NCI-H748 (cell line): Measurements from ENCODE around the gene DCAF15.

ENCODE experiments used
- DNase-seq: peaks from one replicate; lab custom pipeline; 2025; ENCODE audit not compliant: unreplicated experiment; lab: John Stamatoyannopoulos, UW

Gene DCAF15

DNA sequence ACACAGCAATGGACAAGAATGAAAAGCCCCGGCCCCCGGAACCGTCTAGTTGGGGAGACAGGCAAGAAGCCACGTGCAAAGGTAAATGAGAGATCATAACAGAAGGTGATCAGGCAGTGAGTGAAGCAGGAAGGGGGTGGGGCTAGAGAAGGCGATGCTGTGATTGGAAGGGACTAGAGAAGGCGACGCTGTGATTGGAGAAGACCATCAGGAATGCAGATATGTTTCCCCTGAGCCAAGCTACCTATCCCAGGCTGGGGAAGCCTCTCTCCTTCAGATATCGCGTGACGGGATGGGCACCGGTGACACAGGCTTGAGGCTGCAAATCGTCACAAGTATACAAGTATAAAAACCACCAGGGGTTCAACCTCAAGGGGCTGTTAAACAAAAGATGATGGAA lies 21.8 kb downstream of the DCAF15 start:
- peak; percentile 66 for DNase-seq

DNA sequence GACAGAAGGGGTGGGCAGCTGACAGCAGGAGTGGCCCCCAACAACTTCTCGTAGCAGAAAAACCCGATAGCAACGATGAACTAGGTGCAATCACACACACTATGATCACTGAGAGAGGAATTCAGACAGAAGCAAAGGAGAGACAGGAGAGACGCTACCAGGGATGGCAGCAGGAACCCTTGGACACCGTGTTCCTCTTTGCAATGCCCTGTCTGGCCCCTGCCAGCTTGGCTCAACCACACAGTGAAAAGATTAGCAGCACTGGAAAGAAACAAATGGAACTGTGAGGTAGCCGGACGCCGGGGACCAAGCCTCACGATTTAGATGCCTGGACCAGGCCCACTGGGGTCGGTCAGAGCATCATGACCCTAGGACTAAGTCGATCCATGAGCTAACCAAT lies 23.6 kb downstream of the DCAF15 start:
- DNase-seq = no peak

DNA sequence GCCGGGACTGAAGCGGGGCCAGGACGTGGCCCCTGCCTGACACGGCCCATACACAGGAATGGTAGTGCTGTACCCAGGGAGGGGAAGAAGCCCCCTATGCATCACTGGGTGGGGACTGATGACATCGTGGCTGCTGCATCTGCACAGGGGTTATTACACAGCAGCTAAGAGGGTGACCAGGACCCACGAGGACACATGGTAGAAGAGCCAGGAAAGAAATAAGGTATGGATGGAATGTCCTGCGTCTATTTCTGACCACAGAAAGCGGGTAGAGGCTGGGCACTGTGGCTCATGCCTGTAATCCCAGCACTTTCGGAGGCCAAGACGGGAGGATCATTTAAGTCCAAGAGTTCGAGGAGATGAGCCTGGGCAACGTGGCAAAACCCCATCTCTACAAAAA lies 24.1 kb downstream of the DCAF15 start:
- DNase-seq = no peak

DNA sequence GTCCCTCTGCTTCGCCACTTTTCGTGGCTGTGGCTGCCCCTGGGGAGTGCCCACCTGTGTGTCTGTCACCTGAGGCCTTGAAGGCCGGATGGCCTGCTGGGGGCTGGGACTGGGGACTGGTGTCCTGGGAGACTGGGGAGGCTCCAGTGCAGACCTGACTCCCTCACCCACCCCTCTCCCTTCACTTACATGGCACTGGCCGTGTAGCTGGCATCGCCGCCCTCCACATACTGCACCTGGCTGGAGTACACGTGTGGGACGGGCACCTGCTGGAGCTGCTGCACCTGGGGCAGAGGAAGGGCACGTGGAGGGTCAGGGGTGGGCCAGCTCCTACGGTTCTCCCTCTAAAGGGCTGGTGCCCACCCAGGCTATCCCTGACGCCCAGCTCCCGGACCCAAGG lies 25.5 kb downstream of the DCAF15 start:
- no peak for DNase-seq

DNA sequence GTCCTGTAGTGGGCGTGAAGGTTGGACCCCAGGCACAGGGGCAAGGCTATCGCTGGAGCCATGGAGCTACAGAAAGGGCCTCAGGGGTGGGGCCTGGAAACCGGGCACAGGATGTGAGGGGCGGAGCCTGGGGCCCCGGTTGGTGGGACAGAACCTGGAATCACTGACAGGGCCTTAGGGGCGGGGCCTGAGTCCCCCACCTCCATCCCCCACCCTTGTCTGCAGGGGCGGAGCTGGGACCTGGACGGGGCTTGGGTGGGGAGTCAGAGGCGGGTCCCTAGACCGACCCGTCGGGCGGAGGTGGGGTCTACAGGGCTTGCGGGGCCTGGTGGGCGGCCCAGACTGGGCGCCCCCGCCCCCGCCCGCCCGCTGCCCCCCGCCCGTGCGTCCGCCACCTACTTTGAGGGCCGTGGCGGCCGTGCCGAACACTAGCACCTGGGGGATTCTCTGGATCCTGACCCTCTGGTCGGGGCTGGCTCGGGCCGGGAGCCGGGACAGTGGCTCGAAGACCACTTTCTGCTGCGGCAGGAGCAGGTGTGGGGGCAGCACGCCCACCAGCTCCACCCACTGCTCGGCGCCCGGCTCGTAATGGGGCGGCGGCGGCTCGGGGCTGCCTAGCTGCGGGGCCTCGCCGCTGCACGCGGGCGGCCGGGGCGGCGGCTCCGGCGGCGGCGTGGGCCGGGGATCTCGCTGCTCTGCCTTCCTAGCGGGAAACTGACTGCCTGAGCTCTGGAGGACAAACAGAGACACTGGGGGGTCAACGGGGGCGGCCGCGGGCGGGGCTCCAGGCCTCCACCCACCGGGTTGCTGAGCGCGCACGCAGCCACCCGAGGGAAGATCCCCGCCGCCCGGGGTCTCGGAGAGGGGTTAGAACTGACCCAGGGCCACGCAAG lies 26.3 kb downstream of the DCAF15 start:
- peak; percentile 91 for DNase-seq

DNA sequence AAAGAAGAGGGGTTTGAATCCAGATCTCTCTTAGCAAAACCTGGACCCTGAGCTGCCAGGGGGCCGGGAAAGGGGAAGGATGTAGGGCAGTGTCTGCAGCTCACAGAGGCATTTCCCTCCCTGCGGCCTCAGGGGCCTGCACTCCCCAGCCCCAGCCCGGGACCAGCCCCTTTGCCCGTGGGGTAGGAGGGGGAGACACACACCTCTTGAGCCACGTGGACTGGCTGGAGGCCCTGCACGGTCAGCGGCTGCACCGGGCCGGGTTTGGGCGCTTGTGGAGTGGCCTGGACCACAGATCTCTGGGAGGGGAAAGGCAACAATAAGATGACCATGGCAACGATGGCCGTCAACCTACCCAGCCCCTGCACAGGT lies 26.9 kb downstream of the DCAF15 start:
- DNase-seq = peak; percentile 21

DNA sequence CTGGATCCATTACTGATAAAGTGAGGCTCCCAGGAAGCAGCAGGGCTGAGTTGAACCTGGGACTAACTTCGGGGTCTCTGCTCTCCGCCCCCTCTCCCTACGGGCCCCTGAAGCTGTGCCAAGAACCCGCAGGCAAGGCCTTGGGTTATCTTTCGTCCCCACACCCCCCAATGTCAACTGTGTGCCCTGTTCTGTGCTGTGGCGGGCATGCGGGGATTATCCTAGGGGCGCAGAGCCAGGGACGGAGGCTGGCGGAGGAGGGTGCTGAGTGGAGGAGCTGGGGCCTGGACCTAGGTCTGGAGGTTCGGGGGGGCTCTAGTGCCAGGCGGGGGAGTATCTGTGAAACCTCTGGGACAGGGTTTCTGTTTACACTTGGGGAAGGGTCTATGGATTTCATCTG lies 27.4 kb downstream of the DCAF15 start:
- no peak for DNase-seq

DNA sequence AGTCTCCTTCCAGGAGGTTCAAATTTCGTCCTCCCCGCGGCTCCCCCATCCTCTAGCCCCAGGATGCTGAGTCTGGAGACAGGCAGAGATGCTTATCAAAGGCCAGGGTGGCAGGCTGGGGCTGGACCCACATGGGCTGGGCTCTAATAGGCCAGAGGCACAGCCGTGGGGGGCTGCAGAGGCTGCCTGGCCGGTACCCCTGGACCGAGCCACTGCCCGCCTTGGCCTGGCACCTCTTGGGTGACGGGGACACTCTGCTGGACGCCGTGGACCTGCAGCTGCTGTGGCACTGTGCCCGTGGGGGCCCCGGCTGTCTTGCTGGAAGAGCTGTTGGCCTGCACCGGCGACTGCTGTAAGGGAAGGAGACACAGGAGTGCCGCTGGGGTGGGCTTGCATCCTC lies 28.0 kb downstream of the DCAF15 start:
- no peak for DNase-seq

DNA sequence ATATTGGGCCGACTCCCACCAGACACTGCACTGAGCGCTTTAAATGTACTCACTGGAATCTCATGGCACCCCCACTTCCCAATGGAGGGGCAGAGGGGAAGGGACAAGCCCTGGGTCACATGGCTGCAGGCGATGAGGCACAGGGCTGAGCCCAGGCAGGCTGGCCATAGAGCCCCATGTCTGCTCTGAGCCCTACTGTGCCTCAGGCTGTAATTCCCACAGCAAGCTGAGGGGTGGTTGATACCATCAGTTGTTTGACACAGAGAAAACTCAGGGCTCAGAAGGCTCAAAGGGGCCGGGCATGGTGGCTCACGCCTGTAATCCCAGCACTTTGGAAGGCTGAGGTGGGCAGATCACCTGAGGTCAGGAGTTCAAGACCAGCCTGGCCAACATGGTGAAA lies 28.7 kb downstream of the DCAF15 start:
- DNase-seq = no peak

DNA sequence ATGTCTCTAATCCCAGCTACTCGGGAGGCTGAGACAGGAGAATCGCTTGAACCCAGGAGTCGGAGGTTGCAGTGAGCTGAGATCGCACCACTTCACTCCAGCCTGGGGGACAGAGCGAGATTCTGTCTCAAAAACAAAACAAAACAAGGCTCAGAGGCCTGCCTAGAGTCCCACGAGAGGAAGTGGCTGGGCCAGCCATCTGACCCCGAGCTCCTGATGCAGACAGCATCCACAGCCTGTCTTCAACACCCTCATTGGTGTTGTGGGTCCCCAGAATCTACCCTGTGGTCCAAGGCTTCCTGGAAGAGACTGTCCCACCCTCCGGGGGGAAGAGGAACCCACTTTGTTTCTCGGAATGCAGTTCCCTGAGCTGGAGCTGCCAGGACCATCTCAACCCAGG lies 29.2 kb downstream of the DCAF15 start:
- no peak for DNase-seq

DNA sequence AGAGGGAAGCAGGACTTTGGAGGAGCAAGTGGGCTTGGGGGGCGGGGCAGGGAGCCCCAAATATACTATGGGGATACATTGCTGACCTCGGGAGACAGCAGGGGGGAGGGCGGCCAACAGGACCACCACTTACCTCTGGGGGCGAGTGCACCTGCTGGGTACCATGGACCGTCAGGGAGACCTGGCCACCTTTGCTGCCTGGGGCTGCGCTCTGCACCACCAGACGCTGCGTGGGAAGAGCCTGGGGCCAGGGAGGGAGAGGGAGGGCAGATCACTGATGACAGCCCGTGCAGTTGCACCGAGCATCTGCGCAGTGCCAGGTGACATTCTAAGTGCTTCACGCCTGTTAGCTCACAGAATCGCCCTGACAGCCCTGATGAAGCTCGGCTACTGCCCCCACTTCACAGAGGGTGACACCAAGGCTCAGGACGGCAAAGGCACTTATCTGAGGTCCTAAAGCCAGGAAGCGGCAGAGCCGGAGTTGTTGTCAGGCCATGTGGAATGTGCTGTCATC lies 29.7 kb downstream of the DCAF15 start:
- no peak for DNase-seq

DNA sequence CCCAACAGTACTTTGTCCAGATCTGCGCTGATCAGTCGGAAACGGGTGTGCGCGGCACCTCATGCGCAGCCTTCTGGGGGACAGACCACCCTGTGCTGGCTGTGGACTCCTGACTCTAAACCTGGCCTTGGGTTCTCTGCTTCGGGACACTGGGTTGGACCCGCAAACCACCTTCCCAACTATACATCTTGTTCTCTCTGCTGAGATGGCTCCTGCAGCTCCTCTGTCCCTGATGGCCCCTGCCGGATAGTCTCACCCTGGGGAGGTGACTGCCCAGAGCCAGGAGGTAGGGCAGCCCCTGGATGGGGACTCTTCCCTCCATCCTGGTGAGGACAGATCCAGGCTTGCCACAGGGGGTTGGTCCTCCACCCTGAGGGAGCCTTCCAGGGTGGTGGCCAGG lies 30.5 kb downstream of the DCAF15 start:
- no peak for DNase-seq

DNA sequence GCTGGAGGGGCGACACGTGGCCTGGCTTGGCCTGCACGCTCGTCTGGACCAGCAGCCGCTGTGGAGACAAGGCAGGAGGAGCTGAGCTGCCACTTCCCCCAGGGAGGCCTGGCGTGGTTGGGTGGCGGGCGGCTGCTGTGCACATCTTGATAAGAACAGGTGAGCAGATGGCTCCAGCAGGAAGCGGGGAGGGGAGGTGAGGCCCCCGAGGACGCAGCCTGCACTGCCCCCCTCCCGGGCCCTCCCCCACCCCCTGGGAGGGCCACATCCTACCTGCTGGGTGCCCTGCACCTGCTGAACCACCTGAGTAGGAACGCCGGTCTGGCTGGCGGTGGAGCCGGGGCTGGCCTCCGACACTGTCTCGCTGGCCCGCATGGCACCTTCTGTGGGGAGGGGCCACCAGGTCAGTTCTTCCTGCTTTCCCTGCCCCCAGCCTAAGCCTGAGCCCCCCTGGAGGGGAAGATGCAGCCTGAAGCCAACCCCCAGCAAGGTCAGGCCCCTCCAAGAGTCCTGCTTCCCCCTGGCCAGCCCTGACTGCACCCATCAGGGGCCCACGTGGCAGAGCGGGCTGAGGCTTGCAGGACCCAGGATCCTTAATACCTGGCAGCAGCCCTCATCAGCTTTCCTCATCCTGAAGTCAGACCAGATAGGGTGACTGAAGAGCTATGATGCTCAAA lies 31.0 kb downstream of the DCAF15 start:
- DNase-seq = no peak

DNA sequence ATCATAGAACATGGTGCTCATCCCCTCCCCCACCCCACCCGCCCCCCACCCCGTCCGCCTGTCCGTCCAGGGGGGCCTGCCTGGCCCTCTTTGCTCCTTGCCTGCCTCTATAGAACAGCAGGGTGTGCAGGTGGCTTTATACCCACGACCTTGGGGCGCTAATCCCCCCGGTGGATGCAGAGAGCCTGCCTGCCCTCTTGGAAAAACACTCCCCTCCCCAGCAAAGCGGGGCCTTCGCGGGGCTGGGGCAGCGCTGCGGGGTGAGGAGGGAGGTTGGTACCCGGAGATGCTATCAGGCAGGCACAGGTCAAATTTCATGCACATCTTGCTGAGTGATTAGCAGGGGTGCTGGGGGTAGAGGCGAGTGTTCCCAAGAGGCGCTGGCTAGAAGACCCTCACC lies 31.9 kb downstream of the DCAF15 start:
- no peak for DNase-seq

DNA sequence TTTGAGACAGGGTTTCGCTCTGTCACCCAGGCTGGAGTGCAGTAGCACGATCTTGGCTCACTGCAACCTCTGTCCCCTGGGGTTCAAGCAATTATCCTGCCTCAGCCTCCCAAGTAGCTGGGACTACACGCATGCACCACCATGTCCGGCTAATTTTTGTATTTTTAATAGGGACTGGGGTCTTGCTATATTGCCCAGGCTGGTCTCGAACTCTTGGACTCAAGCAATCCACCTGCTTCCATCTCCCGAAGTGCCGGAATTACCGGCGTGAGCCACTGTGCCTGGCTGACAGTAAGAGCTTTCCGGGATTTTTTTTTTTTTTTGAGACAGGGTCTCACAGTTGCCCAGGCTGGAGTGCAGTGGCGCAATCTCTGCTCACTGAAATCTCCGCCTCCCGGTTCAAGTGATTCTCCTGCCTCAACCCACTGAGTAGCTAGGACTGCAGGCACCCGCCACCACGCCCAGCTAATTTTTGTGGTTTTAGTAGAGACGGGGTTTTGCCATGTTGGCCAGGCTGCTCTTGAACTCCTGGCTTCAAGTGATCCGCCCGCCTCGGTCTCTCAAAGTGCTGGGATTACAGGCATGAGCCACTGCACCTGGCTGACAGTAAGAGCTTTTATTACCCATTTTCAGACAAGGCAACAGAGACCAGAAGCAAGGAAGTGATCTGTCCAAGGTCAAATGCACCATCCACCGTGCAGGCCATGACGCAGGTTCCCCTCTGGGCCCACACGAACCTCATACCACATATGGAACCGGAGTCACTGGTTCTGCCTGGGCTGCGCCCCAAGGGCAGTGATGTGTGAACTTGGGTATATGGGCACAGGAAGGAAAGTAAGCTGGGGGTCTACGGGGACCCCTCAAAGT lies 32.8 kb downstream of the DCAF15 start:
- DNase-seq = no peak

DNA sequence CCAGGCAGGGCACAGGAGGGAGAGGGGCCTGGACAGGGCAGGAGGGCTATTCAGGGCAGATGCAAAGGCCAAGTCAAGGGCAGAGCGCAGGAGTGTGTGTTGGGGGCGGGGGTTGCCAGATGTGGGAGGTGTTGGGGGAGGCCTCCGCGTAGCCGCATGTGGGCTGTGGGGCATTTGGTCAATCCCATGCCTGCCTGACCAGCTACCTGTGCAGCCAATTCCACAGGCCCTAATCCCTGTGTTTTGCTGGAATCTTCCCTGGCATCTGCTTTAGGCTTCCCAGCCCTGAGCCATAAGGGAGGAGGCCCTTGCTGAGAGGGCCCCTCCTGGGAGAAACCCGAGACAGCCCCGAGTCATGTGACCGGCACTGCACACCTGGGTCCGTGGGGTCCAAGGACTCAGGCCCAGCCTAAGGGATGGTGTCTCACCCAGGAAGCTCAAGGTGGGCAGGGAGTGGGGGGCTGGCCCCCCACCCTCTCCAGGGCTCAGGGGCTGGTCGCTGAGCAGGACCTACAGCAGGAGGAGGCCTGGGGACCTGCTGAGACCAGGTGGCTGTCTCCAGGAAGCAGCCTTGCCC lies 33.5 kb downstream of the DCAF15 start:
- no peak for DNase-seq

DNA sequence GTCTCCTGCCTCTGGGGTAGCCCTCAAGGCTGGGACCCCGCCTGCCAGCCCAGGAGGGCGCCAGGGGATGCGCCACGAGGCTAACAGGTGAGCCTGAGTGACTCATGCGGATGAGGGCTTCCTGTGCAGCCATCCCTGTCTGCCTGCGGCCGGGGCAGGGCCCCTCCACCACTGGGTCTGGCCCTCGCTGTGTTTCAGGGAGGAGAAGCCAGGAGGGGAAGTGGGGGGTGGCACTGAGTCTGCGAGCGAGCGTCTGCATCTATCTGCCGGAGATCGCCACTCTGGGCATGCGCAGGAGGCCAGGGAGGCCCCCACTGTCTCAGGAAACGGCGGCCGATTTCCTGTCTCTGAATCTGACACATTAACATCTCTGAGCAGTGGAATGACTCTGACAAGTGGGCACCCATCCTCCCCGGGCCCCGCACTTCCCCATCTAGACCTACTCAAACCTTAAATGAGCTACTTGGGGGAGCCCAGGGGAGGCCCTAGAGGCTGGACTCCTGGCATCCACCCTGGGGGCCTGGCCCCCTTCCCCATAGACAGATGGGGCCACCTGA lies 34.1 kb downstream of the DCAF15 start:
- DNase-seq = no peak

DNA sequence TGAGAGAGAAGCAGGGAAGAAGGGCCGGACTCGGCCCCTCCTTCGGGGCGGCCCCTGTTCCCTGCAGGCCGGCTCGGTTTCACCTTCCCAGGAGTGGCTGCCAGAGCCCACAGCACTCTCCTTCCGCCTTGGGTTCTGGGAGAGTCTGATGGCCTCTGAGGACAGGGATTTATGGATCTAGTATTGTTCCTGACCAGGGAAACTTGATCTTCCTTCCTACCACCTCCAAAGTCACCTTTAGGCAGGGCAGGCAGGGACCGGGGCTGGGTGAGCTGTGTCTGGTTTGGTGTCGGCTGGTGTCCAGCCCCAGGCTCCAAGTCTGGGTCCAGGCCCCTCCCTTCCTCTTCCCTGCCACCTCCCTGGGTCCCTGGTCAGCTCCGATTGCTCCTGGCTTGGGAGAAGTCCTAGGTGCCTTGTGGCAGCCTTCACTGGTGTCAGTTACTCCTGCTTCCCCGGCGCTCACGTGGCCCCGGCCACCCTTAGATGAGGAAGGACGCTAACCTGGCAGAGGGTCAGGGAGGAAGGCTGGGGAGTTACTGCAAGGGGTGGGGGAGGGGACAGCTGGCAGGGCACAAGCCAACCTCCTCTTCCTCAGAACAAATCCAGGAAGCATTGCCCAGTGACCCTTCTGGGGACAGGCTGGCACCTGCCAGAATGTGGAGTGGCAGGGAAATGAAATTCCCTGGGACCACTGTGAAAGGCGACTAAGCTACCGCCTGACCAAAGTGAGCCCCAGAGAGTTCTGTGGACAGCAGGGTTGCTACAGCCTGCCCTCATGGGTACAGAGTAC lies 35.0 kb downstream of the DCAF15 start:
- no peak for DNase-seq

DNA sequence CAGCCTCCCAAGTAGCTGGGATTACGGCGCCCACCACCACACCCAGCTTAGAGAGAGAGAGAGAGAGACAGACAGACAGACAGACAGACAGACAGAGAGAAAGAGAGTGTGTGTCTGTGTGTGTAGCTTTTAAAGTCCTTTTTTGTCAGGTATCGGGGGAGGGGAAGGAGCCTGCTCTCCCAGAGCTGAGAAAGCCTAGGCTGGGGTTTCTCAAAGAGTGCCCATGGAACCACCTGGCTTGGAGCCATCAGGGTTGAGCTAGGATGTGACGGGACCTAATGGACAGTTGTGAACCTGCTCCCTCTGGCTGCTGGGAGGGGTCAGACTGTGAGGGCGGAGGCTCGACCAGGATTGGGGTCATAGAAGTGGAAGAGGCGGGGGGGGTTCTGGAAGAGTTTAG lies 37.2 kb downstream of the DCAF15 start:
- DNase-seq = no peak

DNA sequence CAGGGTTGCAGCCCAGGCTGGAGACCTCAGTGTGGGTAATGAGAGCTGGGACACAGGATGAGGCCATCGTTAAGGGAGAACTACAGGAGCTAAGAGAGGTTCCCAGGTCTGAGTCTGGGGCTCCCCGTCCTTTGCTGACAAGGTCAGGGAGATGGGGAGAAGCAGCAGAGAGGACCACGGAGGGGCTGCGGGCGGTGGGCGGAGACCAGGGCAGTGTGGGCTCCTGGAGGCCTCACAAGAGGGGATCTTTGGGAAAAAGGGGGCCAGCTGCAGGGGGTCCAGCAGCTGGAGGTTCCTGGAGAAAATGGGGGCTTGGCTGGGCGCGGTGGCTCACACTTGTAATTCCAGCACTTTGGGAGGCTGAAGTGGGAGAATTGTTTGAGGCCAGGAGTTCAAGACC lies 37.8 kb downstream of the DCAF15 start:
- DNase-seq = no peak
